Stimulated activated naive CD8-positive, alpha-beta T cell treated with anti-CD3 and anti-CD28 coated beads, Interleukin-15, Interleukin-2, amounts not matched to agents 100 ng/mL and 50 ng/mL, for 24 hours (primary cell): Measurements from ENCODE around the gene CGB5.
"Not testable (repeated sequence)": the region's sequence is repeated elsewhere in the genome, so short reads cannot be mapped to it uniquely, and the experiment has no call there.

Experiments
- H3K27ac Mint-ChIP-seq: one replicate; pipeline ENCODE4 v1.8.0; 2021; ENCODE audit warnings: mild to moderate bottlenecking, mixed read lengths
- H3K27me3 Mint-ChIP-seq: one replicate; pipeline ENCODE4 v1.8.0; 2021; ENCODE audit warnings: mixed read lengths
- H3K36me3 Mint-ChIP-seq: one replicate; pipeline ENCODE4 v1.8.0; 2021; ENCODE audit warnings: low read depth, mixed read lengths
- H3K4me1 Mint-ChIP-seq: one replicate; pipeline ENCODE4 v1.8.0; 2021; ENCODE audit warnings: low read depth, mixed read lengths
- H3K4me3 Mint-ChIP-seq: one replicate; pipeline ENCODE4 v1.8.0; 2021; ENCODE audit warnings: mild to moderate bottlenecking, mixed read lengths
- H3K9me3 Mint-ChIP-seq: one replicate; pipeline ENCODE4 v1.8.0; 2021; ENCODE audit warnings: mixed read lengths

The CGB5 gene

DNA sequence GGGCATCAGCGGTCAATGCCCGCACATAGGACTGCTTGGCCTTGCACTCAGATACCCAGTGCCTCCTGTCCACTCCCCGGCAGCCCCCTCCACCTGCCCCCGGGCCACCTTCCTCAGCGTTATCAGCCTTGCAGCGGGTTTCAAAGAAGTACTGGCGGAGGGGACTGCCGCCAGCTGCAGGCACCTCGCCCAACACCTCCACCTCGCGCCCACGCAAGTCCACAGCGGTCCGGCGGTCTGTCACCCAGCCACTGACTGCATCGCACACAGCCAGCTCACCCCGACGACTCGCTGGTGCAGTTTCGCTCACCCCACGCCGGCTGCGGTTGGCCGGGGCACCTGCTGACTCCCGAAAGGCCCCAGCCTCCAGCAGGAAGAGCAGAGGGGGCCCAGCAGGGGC is 17.8 kb downstream of the CGB5 start:
- no peak overlapping the region for H3K4me3 Mint-ChIP-seq
- no peak overlapping the region for H3K27ac Mint-ChIP-seq
- no peaks in the 10 kb centered on the region for H3K36me3 Mint-ChIP-seq
- peaks cover 16% of the 10 kb centered on the region for H3K4me1 Mint-ChIP-seq
- H3K9me3 Mint-ChIP-seq: no peaks in the 10 kb centered on the region
- H3K27me3 Mint-ChIP-seq: peaks cover 56% of the 10 kb centered on the region

DNA sequence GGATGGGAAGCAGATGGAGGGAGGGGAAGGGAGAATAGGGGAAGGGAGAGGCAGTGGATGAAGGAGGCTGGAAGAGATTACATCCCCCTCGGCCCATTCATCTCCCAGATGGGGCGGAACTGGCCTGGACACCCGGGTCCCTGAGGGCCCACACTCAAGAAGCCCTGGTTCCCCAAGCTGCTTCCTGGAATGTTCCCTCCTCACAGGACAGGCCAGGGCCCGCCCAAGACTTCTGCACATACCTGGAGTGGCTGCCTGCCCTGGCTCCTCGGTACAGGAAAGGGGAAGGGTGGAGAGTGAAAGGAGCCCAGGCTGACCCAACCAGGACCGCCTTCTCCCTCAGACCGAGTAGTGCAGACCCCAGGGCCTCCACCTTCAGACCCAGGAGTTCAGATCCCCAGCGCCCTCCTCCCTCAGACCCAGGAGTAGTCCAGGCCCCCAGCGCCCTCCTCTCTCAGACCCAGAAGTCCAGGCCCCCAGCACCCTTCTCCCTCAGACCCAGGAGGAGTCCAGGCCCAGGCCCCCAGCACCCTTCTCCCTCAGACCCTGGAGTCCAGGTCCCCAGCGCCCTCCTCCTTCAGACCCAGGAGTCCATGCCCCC is 20.5 kb downstream of the CGB5 start:
- H3K36me3 Mint-ChIP-seq: no peaks in the 10 kb centered on the region
- no peak overlapping the region for H3K4me3 Mint-ChIP-seq
- H3K4me1 Mint-ChIP-seq: no peaks in the 10 kb centered on the region
- no peak overlapping the region for H3K27ac Mint-ChIP-seq
- peaks cover 52% of the 10 kb centered on the region for H3K27me3 Mint-ChIP-seq
- H3K9me3 Mint-ChIP-seq: no peaks in the 10 kb centered on the region

DNA sequence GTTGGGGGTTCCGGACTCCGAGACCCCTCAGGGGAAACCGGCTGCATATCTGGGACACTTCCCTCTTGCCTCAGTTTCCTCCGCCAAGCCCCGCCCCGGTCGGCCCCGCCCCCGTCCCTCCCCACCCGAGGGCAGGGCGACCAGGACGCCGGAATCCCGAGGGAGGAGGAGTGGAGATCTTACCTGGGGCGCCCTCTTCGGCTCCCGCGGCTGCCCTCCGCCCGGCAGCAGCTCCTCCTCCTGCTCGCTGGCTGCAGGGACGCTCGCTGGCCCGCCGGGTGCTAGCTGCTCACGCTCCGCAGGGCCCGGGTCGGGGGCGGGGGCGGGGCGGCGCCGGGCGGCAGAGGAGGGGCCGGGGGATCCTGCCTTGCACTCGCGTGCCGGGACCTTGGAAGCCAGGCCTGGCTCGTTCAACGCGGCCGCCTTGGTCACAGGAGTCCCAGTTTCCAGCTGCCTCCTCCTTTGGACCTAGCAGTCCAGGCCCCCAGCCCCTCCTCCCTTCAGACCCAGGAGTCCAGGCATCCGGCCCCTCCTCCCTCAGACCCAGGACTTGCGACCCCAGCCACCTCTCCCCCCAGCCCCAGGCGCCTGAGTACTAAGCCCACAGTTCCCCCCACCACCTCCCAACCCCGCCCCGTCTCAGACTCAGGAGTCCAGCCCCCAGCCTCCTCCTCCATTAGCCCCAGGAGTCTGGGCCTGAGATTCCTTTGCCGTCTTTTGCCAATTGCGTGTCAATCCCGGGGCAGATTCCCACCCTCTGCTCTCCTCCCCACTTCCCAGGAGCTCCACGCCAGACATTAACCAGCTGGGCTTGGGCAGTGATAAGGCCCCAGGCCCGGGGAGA is 21.3 kb downstream of the CGB5 start, which contains the start of gene NTF4:
NTF4 (minus strand) TSS at position 51 of the 844 bp plus-strand sequence. CDS start 2,821 bp downstream, outside the sequence.
- Mint-ChIP-seq H3K36me3 (no peaks in the 10 kb centered on the region), H3K4me1 (no peaks in the 10 kb centered on the region), H3K4me3 (no peak within 1 kb of the TSS), H3K27ac (no peak within 1 kb of the TSS), H3K9me3 (no peaks in the 10 kb centered on the region), H3K27me3 (peaks cover 54% of the 10 kb centered on the region)

DNA sequence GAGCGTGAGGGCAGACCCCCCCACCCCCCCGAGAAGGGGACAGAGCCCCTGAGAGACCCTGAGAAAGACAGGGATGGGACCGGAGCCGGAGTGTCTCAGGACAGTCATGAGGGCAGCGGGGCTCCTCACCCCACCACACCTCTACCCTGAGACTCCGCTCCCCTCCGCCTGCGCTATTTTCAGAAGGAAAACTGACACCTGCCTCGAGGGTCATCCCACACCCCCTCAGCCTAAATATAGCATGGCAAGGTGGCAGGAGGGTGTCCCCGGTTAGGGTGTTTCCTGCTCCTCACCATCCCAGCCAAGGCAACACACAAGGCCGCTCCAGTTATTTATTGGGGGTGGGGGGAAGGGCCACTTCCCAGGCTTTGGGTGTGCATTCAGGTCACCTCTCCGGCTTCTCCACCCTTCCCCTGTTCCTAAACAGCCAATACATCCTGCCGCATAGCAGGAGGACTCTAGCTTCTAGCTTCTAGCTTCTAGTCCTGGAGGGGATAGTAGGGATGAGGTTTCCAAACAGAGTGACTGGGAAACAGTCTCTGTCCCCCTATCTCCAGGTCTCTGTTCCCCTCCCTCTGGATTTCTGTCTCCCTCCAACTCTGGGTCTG is 22.4 kb downstream of the CGB5 start:
- no peak overlapping the region for H3K4me3 Mint-ChIP-seq
- H3K36me3 Mint-ChIP-seq: no peaks in the 10 kb centered on the region
- no peak overlapping the region for H3K27ac Mint-ChIP-seq
- H3K27me3 Mint-ChIP-seq: peaks cover 59% of the 10 kb centered on the region
- no peaks in the 10 kb centered on the region for H3K4me1 Mint-ChIP-seq
- H3K9me3 Mint-ChIP-seq: peaks cover 4% of the 10 kb centered on the region

- Mint-ChIP-seq H3K36me3 (no peaks in the 10 kb centered on the region), H3K9me3 (peaks cover 4% of the 10 kb centered on the region), H3K27me3 (peaks cover 62% of the 10 kb centered on the region), H3K4me1 (no peaks in the 10 kb centered on the region), H3K4me3 (no peak overlapping the region), H3K27ac (no peak overlapping the region)
Observed at GRCh38 chr19:49067554-49067953, 23.9 kb downstream of the CGB5 start.

- Mint-ChIP-seq H3K27ac (no peak overlapping the region), H3K9me3 (peaks cover 4% of the 10 kb centered on the region), H3K4me3 (no peak overlapping the region), H3K36me3 (no peaks in the 10 kb centered on the region), H3K27me3 (peaks cover 69% of the 10 kb centered on the region), H3K4me1 (peaks cover 11% of the 10 kb centered on the region)
Observed at GRCh38 chr19:49069026-49069425, 25.4 kb downstream of the CGB5 start.

- H3K4me3 Mint-ChIP-seq: no peak overlapping the region
- H3K27me3 Mint-ChIP-seq: peaks cover 74% of the 10 kb centered on the region
- no peak overlapping the region for H3K27ac Mint-ChIP-seq
- peaks cover 11% of the 10 kb centered on the region for H3K4me1 Mint-ChIP-seq
- no peaks in the 10 kb centered on the region for H3K36me3 Mint-ChIP-seq
- peaks cover 4% of the 10 kb centered on the region for H3K9me3 Mint-ChIP-seq
Observed at GRCh38 chr19:49070416-49070815, 26.8 kb downstream of the CGB5 start.

GRCh38 chr19:49071860-49072547 is 28.4 kb downstream of the CGB5 start:
- Mint-ChIP-seq H3K27me3 (peaks cover 64% of the 10 kb centered on the region), H3K27ac (no peak overlapping the region), H3K4me3 (no peak overlapping the region), H3K4me1 (peaks cover 11% of the 10 kb centered on the region), H3K36me3 (no peaks in the 10 kb centered on the region), H3K9me3 (peaks cover 4% of the 10 kb centered on the region)

GRCh38 chr19:49073514-49074378 is 30.1 kb downstream of the CGB5 start:
- H3K27ac Mint-ChIP-seq: peak overlapping the region; percentile 1
- H3K36me3 Mint-ChIP-seq: no peaks in the 10 kb centered on the region
- H3K27me3 Mint-ChIP-seq: peaks cover 52% of the 10 kb centered on the region
- peaks cover 11% of the 10 kb centered on the region for H3K4me1 Mint-ChIP-seq
- H3K9me3 Mint-ChIP-seq: peaks cover 4% of the 10 kb centered on the region
- peak overlapping the region; percentile 27 for H3K4me3 Mint-ChIP-seq

DNA sequence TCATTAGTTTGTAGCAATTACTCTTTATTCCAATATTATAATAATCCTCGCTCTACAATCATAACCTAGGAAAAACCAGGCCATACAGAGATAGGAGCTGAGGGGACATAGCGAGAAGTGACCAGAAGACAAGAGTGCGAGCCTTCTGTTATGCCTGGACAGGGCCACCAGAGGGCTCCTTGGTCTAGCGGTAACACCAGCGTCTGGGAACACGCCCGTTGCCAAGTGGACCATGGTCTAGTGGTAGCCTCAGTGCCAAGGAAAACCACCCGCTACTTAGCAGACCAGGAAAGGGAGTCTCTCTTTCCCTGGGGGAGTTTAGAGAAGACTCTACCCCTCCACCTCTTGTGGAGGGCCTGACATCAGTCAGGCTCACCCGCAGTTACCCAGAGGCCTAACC is 31.2 kb downstream of the CGB5 start:
- H3K36me3 Mint-ChIP-seq: not testable (repeated sequence)

GRCh38 chr19:49080392-49080791 is 36.7 kb downstream of the CGB5 start:
- H3K36me3 Mint-ChIP-seq: peaks cover 4% of the 10 kb centered on the region
- peaks cover 10% of the 10 kb centered on the region for H3K4me1 Mint-ChIP-seq
- H3K9me3 Mint-ChIP-seq: no peaks in the 10 kb centered on the region
- no peak overlapping the region for H3K27ac Mint-ChIP-seq
- peaks cover 7% of the 10 kb centered on the region for H3K27me3 Mint-ChIP-seq
- no peak overlapping the region for H3K4me3 Mint-ChIP-seq

More for the DNA sequence above, 31.2 kb downstream of the CGB5 start:
- not testable (repeated sequence) for H3K9me3 Mint-ChIP-seq, H3K27ac Mint-ChIP-seq, H3K4me3 Mint-ChIP-seq
- peaks cover 11% of the 10 kb centered on the region for H3K4me1 Mint-ChIP-seq
- peaks cover 42% of the 10 kb centered on the region for H3K27me3 Mint-ChIP-seq

DNA sequence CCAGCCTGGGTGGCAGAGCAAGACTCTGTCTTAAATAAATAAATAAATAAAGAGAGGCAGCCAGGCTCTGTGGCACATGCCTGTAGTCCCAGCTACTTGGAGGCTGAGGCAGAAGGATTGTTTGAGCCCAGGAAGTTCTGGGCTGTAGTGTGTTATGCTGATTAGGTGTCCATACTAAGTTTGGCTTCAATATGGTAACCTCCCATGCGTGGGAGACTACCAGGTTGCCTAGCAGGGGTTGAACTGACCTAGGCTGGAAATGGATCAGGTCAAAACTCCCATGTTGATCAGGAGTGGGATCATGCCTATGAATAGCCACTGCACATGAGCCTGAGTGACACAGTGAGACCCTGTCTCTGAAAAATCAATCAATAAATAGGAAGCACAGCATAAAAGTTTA is 37.6 kb downstream of the CGB5 start:
- Mint-ChIP-seq H3K27me3 (peaks cover 3% of the 10 kb centered on the region), H3K4me1 (peaks cover 15% of the 10 kb centered on the region), H3K27ac (no peak overlapping the region), H3K9me3 (no peaks in the 10 kb centered on the region), H3K36me3 (peaks cover 10% of the 10 kb centered on the region), H3K4me3 (no peak overlapping the region)

DNA sequence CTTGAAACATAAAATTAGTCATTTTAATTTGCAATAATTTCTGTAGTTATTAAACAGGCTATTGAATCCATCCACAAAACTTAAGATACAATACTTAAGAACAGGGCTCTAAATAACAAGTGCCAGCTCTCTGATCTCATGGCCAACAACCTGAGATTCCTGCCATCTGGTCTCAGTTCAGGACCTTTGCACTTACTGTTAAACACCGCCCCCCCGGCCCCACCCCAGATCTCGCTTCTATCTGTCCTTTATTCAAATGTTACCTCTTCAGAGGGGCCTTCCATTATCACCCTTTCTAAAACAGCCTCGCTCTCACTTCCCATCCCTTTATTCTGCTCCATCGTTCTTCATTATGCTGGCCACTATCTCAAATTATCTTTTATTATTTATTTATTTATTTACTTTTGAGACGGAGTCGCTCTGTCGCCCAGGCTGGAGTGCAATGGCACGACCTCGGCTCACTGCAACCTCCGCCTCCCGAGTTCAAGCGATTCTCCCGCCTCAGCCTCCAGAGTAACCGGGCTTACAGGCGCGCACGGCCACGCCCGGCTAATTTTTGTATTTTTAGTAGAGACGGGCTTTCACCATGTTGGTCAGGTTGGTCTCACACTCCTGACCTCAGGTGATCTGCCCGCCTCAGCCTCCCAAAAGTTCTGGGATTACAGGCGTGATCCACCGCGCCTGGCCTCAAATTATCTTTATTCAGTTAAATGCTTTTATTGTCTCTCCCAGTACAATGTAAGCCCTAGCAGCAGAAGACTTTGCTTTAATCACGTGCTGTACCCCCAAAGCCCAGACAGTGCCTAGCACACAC is 40.8 kb downstream of the CGB5 start:
- Mint-ChIP-seq H3K9me3 (no peaks in the 10 kb centered on the region), H3K4me3 (peak overlapping the region; percentile 95), H3K27me3 (no peaks in the 10 kb centered on the region), H3K27ac (peak overlapping the region; percentile 94), H3K36me3 (peaks cover 29% of the 10 kb centered on the region), H3K4me1 (peaks cover 41% of the 10 kb centered on the region)
